ENCODE data around the gene CDS1.

GRCh38 chr4:84672177-84672576, 89.2 kb downstream of the CDS1 start:
- TF ChIP-seq CTCF (IDR thresholded peaks at IDR 0.05) (no peak), POLR2A (IDR thresholded peaks at IDR 0.05; ENCODE audit: low read depth) (no peak)
